Right renal pelvis (tissue), 4 donors: ENCODE results near the gene RCL1. TPM values are rescaled to one million over a fixed set of nuclear protein-coding genes. Genes with fewer than 3 reads are reported as not detected.
"Not testable (repeated sequence)": the region's sequence is repeated elsewhere in the genome, so short reads cannot be mapped to it uniquely, and the experiment has no call there.

ENCODE experiments used
- DNase-seq, 4 donors: peaks; one replicate each; pipeline ENCODE4 v3.0.0-alpha.2; 2013; ENCODE audit warnings: low read depth in 4 of 4, low spot score in 3 of 4, missing footprints in 1 of 4
- polyA plus RNA-seq, 4 donors: library from polyadenylated mRNA; unstranded; fragments of 120-200 nt; gene quantifications; one replicate each; pipeline ENCODE4 v1.2.1, GENCODE V29; 2013; ENCODE audit not compliant: insufficient read length in 4 of 4

Gene RCL1
- polyA plus RNA-seq, 4 donors = 17.9 to 18.9 (median 18.3) TPM

DNA sequence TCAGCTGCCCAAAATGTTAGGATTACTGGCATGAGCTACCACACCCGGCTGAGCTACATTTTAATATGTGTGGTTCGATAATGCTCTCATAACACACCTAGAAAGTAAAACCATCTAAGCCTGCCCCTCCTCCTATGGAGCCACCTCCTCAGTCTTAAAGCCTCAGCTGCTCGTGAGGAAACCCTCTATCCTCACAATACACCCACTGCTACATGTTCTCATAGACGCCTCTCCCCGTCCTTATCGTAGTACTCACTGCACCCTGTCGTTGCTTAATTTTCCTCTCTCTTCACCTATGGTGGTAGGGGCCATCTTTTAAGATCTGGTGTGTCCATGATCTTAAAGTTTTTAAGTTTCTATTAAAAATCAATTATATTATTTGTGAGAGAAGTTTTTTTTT, 72.9 kb downstream of the RCL1 start:
- DNase-seq = no peak

DNA sequence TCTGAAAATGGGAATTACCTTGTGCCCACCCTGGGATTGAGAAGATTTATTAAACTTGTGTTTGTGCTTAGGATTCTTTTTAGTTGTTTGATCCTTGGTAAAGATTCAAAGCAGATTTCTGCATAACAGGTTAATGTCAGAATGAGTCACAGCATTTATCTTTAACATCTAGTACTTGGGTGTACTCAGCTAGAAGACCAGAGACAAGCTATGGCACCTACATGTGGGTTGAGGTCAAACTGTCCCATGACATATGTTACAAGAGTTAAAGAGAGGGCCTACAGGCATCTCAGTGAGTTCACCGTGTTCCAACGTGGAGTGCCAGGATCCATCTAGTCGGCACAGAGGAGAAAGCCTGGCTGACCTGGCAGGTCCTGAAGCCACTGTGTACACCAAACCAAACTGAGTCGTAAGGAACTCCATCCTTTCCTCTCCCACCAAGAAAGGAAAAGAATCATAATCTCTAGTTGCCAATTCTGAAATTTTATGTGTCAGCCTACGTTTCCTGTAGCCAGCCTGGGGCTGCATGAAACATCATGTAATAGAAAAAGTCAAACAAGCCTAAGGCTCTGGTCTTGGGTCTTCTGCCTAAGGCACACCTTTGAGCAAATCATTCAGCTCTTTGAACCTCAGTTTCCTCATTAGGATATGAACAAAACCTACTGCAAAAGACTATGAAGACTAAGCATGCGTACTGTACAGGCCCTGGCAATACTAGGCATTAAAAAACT, 73.7 kb downstream of the RCL1 start:
- no peak for DNase-seq

DNA sequence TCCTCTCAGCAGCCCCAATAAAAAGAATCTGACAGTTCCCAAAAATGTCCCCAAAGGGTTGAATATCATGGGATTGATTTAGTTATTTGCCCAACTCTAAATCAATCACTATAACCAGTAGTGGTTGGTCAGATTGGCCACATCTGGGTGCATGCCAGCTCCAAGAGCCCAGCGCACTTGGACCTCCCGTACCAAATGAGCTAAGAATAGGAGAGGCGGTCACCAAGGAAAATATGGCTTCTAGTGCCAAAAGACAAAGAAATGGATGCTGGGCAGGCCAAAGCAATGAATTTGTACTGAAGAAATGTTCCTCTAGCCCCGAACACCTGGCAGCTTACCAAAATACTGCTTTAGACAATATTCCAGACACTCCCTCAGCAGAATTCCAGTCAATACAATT, 80.3 kb downstream of the RCL1 start:
- DNase-seq = no peak

DNA sequence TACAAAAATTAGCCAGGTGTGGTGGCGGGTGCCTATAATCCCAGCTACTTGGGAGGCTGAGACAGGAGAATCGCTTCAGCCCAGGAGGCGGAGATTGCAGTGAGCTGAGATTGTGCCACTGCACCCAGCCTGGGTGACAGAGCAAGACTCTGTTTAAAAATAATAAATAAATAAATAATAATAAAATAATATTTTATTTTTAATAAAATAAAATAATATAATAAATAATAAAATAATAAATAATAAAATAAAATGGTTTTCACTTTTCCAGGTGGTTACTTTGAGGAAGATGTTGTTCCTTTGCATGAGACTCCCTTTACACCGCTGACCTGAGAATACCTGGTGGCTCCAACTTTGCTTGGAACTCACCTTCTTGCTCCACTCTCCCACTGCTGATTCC, 82.8 kb downstream of the RCL1 start:
- no peak for DNase-seq

DNA sequence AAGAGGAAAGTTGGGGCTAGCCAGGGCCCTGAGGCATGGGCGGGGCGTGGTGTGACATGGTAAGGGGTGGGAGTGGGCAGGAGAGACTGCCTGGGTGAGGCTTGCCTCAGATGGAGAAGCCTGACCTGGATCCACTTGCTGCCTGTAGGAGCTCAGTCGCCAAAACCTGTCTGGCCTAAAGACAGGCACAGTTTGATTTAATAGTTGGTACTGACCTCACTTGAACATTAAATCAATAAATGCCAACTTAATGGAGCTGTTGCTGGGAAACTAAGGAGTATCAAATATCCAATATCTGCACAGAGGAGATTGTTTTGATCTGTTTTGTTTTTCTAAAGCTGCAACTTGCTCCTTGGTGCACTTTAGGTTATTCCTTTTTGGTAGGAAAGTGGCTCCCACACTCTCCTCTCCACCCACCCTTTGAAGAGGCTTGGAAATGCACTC, 86.4 kb downstream of the RCL1 start:
- peak in 1 of 4 donors; percentile 22 for DNase-seq

DNA sequence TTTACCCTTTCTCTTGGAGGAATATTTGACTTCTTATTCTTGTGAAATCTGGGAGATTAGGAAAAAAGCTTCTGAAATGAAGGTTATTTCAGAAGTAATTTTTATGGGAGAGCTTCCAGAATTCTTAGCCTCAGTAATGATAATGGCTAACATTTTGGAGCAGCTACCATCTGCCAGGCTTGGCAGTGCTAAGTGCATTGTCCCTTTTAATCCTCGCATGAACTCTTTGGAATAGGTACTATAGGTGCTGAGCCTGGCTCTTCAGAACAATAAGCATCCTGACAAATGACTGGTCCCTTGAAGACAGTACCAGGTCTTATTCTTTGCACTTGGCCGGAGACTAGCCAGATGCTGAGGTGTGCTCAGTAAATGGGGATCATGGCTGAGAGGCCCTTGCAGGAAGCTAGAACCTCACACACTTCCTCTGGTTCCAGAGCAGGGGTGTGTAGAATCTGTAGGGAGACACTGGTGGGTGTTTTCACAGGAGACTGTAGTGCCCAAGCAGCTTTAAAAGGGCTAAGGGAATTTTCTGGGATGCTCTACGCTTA, 90.7 kb downstream of the RCL1 start:
- DNase-seq = no peak

DNA sequence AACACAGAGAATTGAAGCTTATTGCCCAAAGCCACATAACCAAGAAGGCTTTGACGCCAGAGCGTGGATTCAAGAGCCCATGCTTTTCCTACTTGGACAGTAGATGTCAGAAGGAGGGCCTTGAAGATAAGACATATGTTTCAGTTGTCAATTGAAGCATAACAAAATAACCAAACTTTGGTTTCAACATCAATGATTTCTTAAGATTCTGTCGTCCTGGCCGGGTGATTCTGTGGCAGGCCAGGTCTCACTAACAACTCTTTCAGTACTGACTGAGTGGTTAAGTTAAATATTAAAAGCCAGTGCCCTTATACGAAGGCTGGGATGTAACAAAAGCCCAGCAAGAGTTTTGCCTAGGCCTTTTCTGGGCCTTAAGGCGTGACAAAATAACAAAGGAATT, 94.0 kb downstream of the RCL1 start:
- DNase-seq = peak in 1 of 4 donors; percentile 29

DNA sequence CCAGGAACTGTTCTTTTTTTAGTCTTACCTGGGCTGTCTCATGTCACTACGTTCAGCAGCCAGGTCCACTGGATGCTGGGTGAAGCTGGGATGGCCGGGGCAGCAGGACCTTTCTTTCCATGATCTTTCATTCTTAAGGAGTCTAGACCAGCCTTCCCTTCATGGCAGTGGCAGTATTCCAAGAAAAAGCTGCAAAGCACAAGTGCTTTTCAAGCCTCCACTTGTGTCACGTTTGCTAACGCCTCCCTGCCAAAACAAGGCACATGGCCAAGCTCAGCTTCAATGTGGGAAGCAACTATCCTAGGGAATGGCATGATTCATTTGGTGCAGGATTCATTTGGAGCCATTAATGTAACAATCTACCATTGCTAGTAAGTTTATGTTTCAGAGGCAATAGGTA, 94.8 kb downstream of the RCL1 start:
- DNase-seq = no peak

DNA sequence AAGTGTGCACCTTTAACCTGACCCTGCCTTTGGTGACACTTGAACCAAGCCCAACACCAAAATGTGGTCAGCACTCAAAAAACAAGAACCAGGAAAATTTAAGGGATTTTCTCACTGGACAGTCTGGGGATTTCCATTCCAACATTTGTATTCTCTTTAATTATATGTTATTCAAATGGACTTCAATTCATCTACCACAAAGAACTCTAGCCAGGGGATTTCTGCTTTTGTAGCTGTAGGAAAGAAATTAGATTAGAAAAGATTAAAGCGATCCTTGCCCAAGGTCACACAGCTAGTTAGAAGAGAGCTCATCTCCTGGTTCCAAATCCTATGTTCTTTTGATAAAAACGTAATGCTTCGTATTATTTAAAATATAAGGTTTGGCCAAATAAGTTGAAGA, 97.5 kb downstream of the RCL1 start:
- no peak for DNase-seq

DNA sequence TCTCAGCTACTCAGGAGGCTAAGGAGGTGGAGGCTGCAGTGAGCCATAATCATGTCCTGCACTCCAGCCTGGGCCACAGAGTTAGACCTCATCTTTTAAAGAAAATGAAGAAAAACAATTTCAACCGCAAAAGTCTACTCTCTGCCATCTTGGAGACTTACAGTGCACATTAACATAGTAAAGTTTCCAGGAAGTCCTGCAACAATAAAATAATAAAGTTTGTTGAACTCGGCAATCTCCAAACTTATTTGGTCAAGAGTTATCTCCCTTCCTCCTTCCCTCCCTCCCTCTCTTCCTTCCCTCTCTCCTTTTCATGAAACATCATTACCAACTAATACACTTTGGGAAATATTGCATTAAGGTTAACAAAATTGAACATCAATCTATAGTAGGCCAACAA, 98.2 kb downstream of the RCL1 start:
- DNase-seq = no peak

DNA sequence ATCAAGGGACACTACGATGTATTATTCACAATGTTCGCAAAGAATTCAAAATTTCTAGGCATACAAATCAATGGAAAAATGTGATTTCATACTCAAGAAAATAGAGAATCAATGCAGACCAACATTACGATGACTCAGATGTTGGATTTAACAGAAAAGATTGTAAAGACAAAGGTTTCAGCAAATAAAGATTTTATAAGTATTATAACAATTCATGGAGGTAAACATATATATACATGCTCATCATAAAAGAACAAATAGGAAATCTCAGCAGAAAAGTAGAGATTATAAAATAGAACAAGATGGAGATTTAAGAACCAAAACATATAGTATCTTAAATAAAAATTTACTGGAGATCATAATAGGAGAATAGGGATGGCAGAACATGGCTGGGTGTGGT, 98.9 kb downstream of the RCL1 start:
- DNase-seq = no peak

DNA sequence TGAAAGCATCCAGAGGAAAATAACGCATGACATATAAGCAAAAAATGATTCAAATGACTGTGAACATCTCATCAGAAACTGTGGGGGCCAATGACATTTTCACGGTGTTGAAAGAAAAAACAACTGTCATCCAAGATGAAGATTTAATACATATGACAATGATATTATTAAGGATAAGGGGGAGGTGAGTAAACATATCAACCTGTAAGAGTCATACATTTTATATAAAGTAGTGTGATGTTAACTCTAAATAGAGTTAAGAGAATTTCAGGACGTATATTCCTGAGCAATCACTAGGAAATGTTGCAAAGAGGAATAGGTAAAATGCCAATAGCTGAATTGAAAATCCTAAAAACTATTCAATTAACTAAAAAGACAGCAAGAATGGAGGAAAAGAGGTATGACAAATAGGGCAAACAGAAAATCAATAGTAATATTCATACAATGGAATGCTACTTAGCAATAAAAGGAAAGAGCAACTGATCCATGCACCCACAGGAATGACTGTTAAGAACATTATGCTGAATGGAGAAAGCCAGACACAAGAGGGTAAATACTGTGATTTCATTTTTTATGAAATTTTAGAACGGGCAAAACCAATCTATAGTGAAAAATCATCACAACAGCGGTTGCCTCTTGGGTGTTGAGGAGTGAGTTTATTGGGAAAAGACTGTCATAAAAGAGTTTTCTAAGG, 99.9 kb downstream of the RCL1 start:
- DNase-seq = no peak

DNA sequence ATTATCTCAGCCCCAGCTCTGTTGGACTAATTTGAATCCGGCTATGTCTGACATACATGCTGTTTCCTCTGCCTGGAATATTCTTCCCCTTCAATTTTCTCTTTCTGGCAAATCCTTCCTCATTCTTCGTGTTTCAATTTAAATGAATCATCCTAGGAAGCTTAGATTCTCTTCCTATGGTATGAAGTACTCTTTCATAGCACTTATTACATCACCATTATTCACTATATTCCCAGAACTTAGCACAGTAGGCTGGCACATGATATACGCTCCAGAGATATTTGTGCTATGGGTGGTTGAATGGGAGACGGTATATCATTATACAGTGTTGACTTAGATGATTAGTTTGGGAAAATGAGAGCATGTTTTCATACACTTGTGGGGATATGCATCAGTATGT, 101.3 kb downstream of the RCL1 start:
- no peak for DNase-seq

DNA sequence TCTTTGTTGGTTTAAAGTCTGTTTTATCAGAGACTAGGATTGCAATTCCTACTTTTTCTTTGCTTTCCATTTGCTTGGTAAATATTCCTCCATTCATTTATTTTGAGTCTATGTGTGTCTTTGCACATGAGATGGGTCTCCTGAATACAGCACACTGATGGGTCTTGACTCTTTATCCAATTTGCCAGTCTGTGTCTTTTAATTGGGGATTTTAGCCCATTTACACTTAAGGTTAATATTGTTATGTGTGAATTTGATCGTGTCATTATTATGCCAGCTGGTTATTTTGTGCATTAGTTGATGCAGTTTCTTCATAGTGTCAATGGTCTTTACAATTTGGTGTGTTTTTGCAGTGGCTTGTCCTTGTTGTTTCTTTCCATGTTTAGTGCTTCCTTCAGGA, 107.1 kb downstream of the RCL1 start:
- DNase-seq = not testable (repeated sequence)

DNA sequence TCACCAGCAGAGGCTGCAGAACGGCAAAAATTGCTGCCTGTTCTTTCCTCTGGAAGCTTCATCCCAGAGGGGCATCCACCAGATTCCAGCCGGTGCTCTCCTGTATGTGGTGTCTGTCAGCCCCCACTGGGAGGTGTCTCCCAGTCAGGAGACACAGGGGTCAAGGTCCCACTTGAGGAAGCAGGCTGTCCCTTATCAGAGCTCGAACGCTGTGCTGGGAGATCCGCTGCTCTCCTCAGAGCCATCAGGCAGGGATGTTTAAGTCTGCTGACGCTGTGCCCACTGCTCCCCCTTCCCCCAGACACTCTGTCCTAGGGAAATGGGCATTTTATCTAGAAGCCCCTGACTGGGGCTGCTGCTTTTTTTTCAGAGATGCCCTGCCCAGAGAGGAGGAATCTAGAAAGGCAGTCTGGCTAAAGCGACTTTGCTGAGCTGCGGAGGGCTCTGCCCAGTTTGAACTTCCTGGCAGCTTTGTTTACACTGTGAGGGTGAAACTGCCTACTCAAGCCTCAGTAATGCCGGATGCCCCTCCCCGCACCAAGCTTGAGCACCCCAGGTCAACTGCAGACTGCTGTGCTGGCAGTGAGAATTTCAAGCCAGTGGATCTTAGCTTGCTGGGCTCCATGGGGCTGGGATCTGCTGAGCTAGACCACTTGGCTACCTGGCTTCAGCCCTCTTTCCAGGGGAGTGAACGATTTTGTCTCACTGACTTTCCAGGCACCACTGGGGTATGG, 108.8 kb downstream of the RCL1 start:
- DNase-seq = not testable (repeated sequence)

DNA sequence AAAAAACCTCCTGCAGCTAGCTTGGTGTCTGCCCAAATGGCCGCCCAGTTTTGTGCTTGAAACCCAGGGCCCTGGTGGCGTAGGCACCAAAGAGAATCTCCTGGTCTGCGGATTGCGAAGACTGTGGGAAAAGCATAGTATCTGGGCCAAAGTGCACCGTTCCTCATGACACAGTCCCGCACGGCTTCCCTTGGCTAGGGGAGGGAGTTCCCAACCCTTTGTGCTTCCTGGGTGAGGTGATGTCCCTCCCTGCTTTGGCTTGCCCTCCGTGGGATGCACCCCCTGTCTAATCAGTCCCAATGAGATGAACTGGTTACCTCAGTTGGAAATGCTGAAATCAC, 109.4 kb downstream of the RCL1 start:
- no peak for DNase-seq

DNA sequence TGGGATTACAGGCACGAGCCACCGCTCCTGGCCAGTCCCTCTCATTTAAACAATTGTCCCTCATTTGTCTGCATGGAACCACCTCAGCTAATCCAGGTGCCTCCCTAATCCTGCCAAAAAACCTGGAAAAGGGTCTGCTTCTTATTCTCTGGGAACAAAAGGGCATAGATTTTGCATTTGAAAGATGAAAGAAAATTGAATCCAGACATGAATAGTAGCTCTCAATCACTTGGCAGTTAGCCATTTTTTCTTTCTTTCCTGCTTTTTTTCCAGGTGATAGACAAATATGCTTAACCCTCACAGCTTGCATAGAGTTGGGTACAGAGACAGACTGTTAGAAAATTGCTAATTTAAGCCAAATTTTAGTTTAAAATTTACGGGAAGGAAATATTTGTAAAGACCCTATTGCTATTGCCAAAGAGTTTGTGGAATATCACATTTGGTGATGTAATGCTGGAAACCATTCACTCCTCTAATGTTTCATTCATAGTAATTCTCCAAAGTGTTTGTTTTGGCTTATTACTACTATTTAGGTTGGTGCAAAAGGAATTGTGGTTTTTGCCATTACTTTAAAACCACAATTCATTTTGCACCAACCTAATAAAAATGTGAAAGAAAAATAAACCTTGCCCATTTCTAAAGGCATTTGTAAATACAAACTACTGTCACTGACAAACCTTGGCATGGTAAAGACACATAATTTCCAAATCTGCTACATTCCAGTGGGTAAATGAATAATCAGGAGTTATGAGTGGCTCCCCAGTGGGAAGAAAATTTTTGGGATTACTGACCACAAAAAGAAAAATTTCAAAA, 111.8 kb downstream of the RCL1 start:
- no peak for DNase-seq

DNA sequence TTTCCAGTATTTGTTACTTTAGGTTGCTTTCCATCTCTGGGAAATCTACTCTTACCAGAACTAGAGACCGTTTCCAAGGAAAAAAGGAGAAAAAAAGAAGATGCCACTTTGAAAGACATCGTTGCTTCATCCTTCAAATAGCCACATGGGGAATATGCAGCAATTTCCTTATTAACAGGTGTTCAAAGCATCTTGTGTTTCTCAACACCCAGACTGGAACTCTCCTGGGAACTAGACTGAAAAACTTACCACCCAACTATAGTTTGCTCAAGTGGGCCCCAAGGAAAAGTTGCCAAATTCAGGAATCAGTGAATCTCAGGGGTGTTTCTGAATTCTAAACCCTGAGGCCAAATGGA, 112.4 kb downstream of the RCL1 start:
- no peak for DNase-seq
